Loucy (cell line): ENCODE data around the gene IER3.

Source experiments
- H2AFZ ChIP-seq: fragments of 200-600 bp; sonication (generic); 2 replicates; pipeline ENCODE4 v1.6.0; 2016; ENCODE audit warnings: antibody characterized with exemption, mild to moderate bottlenecking, low read length, moderate library complexity
- H3F3A ChIP-seq: fragments of 200-600 bp; 2 replicates; pipeline ENCODE4 v1.6.0; 2016; ENCODE audit warnings: antibody characterized with exemption, low read depth, mild to moderate bottlenecking
- H3K27me3 ChIP-seq: fragments of 200-600 bp; sonication (generic); 2 replicates; pipeline ENCODE4 v1.6.1; 2014; ENCODE audit warnings: low read length, mild to moderate bottlenecking; ENCODE audit not compliant: insufficient read depth, poor library complexity, severe bottlenecking
- H3K36me3 ChIP-seq: fragments of 200-600 bp; sonication (generic); 2 replicates; pipeline ENCODE4 v1.6.1; 2016; ENCODE audit warnings: low read length; ENCODE audit not compliant: insufficient read depth
- H3K4me1 ChIP-seq: fragments of 200-600 bp; sonication (generic); 2 replicates; pipeline ENCODE4 v1.5.1; 2014; ENCODE audit warnings: low read length, mild to moderate bottlenecking; ENCODE audit not compliant: insufficient read depth, poor library complexity, severe bottlenecking
- H3K4me2 ChIP-seq: fragments of 200-600 bp; sonication (generic); 2 replicates; pipeline ENCODE4 v1.6.0; 2014; ENCODE audit warnings: antibody characterized with exemption, low read length, low read depth, mild to moderate bottlenecking; ENCODE audit not compliant: poor library complexity, severe bottlenecking
- H3K4me3 ChIP-seq: fragments of 200-600 bp; sonication (generic); 2 replicates; pipeline ENCODE4 v1.5.1; 2014; ENCODE audit warnings: low read length, mild to moderate bottlenecking, mixed read lengths; ENCODE audit not compliant: poor library complexity, severe bottlenecking
- H3K79me2 ChIP-seq: fragments of 200-600 bp; sonication (generic); 2 replicates; pipeline ENCODE4 v1.6.1; 2014; ENCODE audit warnings: low read length; ENCODE audit not compliant: insufficient read depth
- H3K9ac ChIP-seq: fragments of 200-600 bp; sonication (generic); 2 replicates; pipeline ENCODE4 v1.6.0; 2014; ENCODE audit warnings: mild to moderate bottlenecking, low read depth, low read length, moderate library complexity; ENCODE audit not compliant: poor library complexity, severe bottlenecking
- H3K9me2 ChIP-seq: fragments of 200-600 bp; sonication (generic); replicated peaks from 2 replicates; pipeline ENCODE4 v1.6.1; 2016; ENCODE audit warnings: low read depth, low read length, mixed read lengths
- H3K9me3 ChIP-seq: fragments of 200-600 bp; sonication (generic); 2 replicates; pipeline ENCODE4 v1.6.1; 2014; ENCODE audit warnings: mild to moderate bottlenecking, antibody characterized with exemption, low read length, low read depth; ENCODE audit not compliant: insufficient read depth
- H4K20me1 ChIP-seq: fragments of 200-600 bp; sonication (generic); 2 replicates; pipeline ENCODE4 v1.6.0; 2014; ENCODE audit warnings: antibody characterized with exemption, low read length, mild to moderate bottlenecking; ENCODE audit not compliant: insufficient read depth, poor library complexity, severe bottlenecking
- EZH2phosphoT487 ChIP-seq: fragments of 200-600 bp; IDR thresholded peaks from 2 replicates; pipeline ENCODE4 v1.6.1; 2018; ENCODE audit warnings: antibody characterized with exemption, mild to moderate bottlenecking, moderate library complexity, borderline replicate concordance
- TF ChIP-seq, protein P1 (sequence below): fragments of 200-600 bp; sonication (generic); conservative IDR thresholded peaks from 2 replicates; pipeline ENCODE4 v1.5.1; 2014; ENCODE audit warnings: mild to moderate bottlenecking, antibody characterized with exemption, low read length

Gene IER3

DNA sequence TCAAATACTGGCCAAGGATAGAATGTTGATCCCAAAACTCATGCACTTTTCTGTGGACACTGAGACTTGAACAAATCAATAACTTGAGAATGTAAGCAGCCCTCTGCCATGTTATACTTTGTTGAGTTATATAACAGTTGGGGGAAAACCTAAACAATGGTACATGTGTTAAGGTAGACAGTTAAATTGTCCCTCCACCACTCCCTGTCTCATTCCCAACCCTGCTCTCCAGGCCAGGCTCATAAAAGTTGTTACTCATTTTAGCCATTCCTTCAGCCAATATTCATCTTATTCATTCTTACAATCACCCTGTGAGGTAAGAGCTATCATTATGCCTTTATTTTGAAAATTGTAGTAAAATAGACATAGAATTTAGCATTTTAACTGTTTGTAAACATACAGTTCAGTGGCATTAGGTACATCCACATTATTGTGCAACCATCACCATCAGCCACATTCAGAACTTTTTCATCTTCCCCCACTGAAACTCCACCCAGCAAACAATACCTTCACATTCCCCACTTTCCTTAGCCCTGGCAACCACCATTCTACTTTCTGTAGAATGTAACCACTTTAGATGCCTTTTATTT is 38.2 kb upstream of the IER3 start:
- Histone ChIP-seq H3K36me3 (no peaks in the 10 kb centered on the region), H3K9me3 (no peaks in the 10 kb centered on the region), H3K79me2 (no peaks in the 10 kb centered on the region), H3K9me2 (no peaks in the 10 kb centered on the region), H3K4me1 (no peaks in the 10 kb centered on the region), H4K20me1 (no peaks in the 10 kb centered on the region), H2AFZ (no peak overlapping the region), H3K4me2 (no peak overlapping the region), H3K9ac (no peak overlapping the region), H3K4me3 (no peak overlapping the region), H3F3A (no peaks in the 10 kb centered on the region), H3K27me3 (peaks cover 11% of the 10 kb centered on the region)
- TF ChIP-seq EZH2phosphoT487 = no peak
- TF ChIP-seq, protein P1, sequence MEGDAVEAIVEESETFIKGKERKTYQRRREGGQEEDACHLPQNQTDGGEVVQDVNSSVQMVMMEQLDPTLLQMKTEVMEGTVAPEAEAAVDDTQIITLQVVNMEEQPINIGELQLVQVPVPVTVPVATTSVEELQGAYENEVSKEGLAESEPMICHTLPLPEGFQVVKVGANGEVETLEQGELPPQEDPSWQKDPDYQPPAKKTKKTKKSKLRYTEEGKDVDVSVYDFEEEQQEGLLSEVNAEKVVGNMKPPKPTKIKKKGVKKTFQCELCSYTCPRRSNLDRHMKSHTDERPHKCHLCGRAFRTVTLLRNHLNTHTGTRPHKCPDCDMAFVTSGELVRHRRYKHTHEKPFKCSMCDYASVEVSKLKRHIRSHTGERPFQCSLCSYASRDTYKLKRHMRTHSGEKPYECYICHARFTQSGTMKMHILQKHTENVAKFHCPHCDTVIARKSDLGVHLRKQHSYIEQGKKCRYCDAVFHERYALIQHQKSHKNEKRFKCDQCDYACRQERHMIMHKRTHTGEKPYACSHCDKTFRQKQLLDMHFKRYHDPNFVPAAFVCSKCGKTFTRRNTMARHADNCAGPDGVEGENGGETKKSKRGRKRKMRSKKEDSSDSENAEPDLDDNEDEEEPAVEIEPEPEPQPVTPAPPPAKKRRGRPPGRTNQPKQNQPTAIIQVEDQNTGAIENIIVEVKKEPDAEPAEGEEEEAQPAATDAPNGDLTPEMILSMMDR = no peak

DNA sequence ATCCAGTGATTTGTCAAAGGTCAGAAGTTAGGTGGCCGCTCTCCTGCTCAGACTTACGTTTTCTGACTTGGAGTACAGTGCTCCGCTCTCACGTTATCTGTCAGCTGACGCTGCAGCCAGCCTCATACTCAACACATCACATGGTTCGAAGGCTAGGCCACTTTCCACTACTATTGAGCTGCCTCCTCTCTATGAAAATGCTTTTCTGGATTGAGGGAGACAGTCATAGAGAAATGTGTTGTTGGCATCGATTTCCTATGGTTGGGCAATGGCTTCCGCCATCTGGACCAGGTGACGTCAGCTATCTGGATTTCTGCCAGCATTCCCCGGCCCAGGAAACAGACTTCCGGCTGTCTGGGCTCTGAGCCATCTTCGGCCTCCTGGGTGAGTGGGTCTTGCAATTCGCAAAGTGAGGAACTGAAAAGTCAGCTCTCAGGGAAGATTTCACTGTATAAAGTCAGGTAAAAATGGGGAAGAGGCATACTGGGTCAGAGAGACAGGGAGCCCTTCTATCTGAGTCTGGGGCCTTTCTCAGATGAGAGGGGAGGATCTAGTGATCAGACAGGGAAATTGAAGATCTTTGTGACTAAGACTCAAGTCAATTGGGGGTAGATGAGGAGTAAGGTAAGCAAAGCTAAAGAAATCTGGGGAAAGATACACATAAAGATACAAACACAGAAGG is 37.5 kb upstream of the IER3 start:
- Histone ChIP-seq H3K4me1 (no peaks in the 10 kb centered on the region), H3K36me3 (no peaks in the 10 kb centered on the region), H4K20me1 (no peaks in the 10 kb centered on the region), H3K9me3 (no peaks in the 10 kb centered on the region), H3K9me2 (no peaks in the 10 kb centered on the region), H3K4me3 (no peak overlapping the region), H2AFZ (no peak overlapping the region), H3K27me3 (peaks cover 11% of the 10 kb centered on the region), H3F3A (no peaks in the 10 kb centered on the region), H3K9ac (no peak overlapping the region), H3K79me2 (no peaks in the 10 kb centered on the region), H3K4me2 (no peak overlapping the region)
- no peak for TF ChIP-seq EZH2phosphoT487
- TF ChIP-seq, protein P1 = no peak

DNA sequence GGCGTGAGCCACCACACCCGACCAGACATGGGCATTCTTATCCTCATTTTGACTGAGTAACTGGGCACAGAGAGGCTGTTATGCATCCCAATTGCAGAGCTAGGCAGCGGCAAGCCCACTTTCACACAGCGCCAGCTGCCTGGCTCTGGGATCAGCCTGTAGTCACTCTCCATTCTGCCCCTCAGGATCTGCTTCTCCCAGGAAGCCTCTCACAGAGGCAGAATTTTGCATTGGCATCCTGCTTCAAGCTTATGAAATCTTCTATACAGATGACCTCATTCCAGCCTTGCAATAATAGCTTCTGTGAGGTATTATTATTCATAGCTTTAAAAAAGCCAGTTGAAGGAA is 37.0 kb upstream of the IER3 start:
- no peaks in the 10 kb centered on the region for H3K9me3 ChIP-seq
- no peak overlapping the region for H3K4me2 ChIP-seq
- no peaks in the 10 kb centered on the region for H3F3A ChIP-seq
- H3K4me3 ChIP-seq = no peak overlapping the region
- peaks cover 11% of the 10 kb centered on the region for H3K27me3 ChIP-seq
- no peaks in the 10 kb centered on the region for H3K4me1 ChIP-seq
- H3K79me2 ChIP-seq = no peaks in the 10 kb centered on the region
- no peak overlapping the region for H2AFZ ChIP-seq
- H3K9me2 ChIP-seq = no peaks in the 10 kb centered on the region
- H3K9ac ChIP-seq = no peak overlapping the region
- TF ChIP-seq, protein P1 = no peak
- TF ChIP-seq EZH2phosphoT487 = no peak
- H3K36me3 ChIP-seq = no peaks in the 10 kb centered on the region
- no peaks in the 10 kb centered on the region for H4K20me1 ChIP-seq
